ENCODE measurements around the gene NRAP. TPM values are rescaled to one million over a fixed set of nuclear protein-coding genes. Genes with fewer than 3 reads are reported as not detected.

Gene NRAP
- total RNA-seq, 1 experiment from 2014 or later = not detected

DNA sequence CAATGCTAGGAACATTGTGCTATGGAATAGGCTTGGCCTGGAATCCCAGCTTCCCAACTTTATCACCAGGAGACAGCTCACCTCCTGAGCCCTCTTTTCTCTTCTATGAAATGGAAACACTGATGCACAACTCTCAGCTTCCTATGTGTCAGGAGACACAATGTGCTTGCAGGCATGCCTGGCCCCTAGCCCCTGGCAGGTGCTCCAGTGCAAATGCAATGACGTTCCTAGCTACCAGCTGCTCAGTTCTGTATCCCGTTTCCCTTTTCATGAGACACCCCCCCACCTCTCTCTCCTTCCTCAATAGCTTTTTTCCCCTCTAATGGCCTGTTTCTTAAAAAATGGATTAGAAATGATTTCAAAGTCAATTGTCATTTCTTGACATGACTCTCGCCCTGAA lies 80.3 kb downstream of the NRAP start:
- no peak overlapping the region for H3K4me3 Mint-ChIP-seq (ENCODE audit: unreplicated experiment)
- TF ChIP-seq, protein P1, sequence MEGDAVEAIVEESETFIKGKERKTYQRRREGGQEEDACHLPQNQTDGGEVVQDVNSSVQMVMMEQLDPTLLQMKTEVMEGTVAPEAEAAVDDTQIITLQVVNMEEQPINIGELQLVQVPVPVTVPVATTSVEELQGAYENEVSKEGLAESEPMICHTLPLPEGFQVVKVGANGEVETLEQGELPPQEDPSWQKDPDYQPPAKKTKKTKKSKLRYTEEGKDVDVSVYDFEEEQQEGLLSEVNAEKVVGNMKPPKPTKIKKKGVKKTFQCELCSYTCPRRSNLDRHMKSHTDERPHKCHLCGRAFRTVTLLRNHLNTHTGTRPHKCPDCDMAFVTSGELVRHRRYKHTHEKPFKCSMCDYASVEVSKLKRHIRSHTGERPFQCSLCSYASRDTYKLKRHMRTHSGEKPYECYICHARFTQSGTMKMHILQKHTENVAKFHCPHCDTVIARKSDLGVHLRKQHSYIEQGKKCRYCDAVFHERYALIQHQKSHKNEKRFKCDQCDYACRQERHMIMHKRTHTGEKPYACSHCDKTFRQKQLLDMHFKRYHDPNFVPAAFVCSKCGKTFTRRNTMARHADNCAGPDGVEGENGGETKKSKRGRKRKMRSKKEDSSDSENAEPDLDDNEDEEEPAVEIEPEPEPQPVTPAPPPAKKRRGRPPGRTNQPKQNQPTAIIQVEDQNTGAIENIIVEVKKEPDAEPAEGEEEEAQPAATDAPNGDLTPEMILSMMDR (IDR thresholded peaks at IDR 0.05; ENCODE audit: unreplicated experiment) = no peak
- H3K27me3 Mint-ChIP-seq (ENCODE audit: insufficient read depth, unreplicated experiment) = peaks cover 47% of the 10 kb centered on the region
- H3K4me1 Mint-ChIP-seq (ENCODE audit: insufficient read depth, unreplicated experiment) = no peaks in the 10 kb centered on the region
- DNase-seq (ENCODE audit: unreplicated experiment) = no peak
- no peaks in the 10 kb centered on the region for H3K9me3 Mint-ChIP-seq (ENCODE audit: unreplicated experiment)
- H3K36me3 Mint-ChIP-seq (ENCODE audit: insufficient read depth, unreplicated experiment) = no peaks in the 10 kb centered on the region
- intact Hi-C loops (cut with micrococcal nuclease) = no loop called here
- ChIA-PET POLR2A (interaction anchor here (0.7 kb wide), 1 partner anchor 57 kb away, joined by 3 read pairs; no protein-coding TSS in a partner anchor), CTCF (interaction anchor here (0.7 to 2.1 kb wide), 2 partner anchors 21 to 128 kb away, joined by 3 to 9 read pairs; no protein-coding TSS in a partner anchor)
- BruUV-seq (replicated peaks) = no TSS peak
- H3K27ac Mint-ChIP-seq (ENCODE audit: low read depth, unreplicated experiment) = no peak overlapping the region

DNA sequence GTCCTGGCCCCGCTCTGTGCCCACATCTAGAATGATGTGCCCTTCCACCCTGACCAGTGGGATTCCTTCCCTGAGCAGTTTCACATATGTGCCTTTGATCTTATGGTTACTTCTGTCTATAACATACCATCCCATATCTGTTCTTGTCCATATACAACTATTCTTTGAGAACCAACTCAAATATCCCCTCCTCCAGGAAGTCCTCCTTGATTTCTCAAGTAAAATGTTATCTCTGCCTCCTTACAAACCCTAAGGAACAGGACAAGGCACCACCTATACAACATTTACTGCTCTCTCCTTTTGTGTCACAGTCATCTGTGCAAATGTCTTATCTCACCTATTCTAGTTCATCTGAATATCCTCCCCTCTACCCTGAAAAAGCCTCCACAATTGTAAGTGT lies 82.7 kb downstream of the NRAP start:
- H3K4me3 Mint-ChIP-seq (ENCODE audit: unreplicated experiment) = no peak overlapping the region
- no peaks in the 10 kb centered on the region for H3K4me1 Mint-ChIP-seq (ENCODE audit: insufficient read depth, unreplicated experiment)
- ChIA-PET CTCF (no interaction called here), POLR2A (no interaction called here)
- H3K27ac Mint-ChIP-seq (ENCODE audit: low read depth, unreplicated experiment) = no peak overlapping the region
- DNase-seq (ENCODE audit: unreplicated experiment) = no peak
- peaks cover 48% of the 10 kb centered on the region for H3K27me3 Mint-ChIP-seq (ENCODE audit: insufficient read depth, unreplicated experiment)
- intact Hi-C loops (cut with micrococcal nuclease) = no loop called here
- BruUV-seq (replicated peaks) = no TSS peak
- H3K9me3 Mint-ChIP-seq (ENCODE audit: unreplicated experiment) = no peaks in the 10 kb centered on the region
- TF ChIP-seq, protein P1 (IDR thresholded peaks at IDR 0.05; ENCODE audit: unreplicated experiment) = no peak
- H3K36me3 Mint-ChIP-seq (ENCODE audit: insufficient read depth, unreplicated experiment) = no peaks in the 10 kb centered on the region

DNA sequence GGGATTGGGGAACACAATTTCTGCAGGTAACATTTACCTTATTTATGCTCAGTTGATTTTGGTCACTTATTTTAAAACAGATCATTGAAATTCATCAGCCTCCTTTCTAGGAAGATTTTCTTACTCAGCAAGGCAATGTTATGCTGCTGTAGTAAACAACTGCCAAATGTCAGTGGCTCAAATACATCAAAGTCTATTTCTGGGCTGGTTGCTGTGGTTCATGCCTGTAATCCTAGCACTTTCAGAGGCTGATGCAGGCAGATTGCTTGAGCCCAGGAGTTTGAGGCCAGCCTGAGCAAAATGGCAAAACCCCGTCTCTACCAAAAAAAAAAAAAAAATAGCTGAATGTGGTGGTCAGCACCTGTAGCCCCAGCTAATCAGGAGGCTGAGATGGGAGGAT lies 85.1 kb downstream of the NRAP start:
- ChIA-PET CTCF (interaction anchor here (1.2 kb wide), 1 partner anchor 15 kb away, joined by 4 read pairs; no protein-coding TSS in a partner anchor), POLR2A (no interaction called here)
- H3K9me3 Mint-ChIP-seq (ENCODE audit: unreplicated experiment) = no peaks in the 10 kb centered on the region
- no peak for DNase-seq (ENCODE audit: unreplicated experiment)
- no peaks in the 10 kb centered on the region for H3K4me1 Mint-ChIP-seq (ENCODE audit: insufficient read depth, unreplicated experiment)
- intact Hi-C loops (cut with micrococcal nuclease) = no loop called here
- BruUV-seq (replicated peaks) = no TSS peak
- H3K27ac Mint-ChIP-seq (ENCODE audit: low read depth, unreplicated experiment) = no peak overlapping the region
- H3K4me3 Mint-ChIP-seq (ENCODE audit: unreplicated experiment) = no peak overlapping the region
- TF ChIP-seq, protein P1 (IDR thresholded peaks at IDR 0.05; ENCODE audit: unreplicated experiment) = no peak
- H3K36me3 Mint-ChIP-seq (ENCODE audit: insufficient read depth, unreplicated experiment) = no peaks in the 10 kb centered on the region
- H3K27me3 Mint-ChIP-seq (ENCODE audit: insufficient read depth, unreplicated experiment) = peaks cover 54% of the 10 kb centered on the region

DNA sequence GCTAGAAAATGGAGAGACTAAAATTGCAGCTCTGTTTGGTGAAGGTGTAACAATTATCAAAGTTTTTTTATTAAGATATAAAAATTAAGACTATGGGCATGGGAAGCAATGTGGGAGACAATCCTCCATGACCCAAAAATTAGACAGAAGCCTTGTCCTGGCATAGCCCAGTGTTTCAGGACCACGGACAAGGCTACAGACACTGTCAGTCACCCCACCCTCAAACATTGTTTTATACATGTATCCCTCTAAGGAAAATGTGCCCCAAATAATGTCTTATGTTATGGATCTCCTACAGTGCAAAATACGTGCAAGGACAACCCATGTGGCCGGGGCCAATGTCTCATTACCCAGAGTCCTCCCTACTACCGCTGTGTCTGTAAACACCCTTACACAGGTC lies 87.0 kb downstream of the NRAP start:
- intact Hi-C loops (cut with micrococcal nuclease) = no loop called here
- Mint-ChIP-seq H3K36me3 (ENCODE audit: insufficient read depth, unreplicated experiment) (no peaks in the 10 kb centered on the region), H3K27me3 (ENCODE audit: insufficient read depth, unreplicated experiment) (peaks cover 54% of the 10 kb centered on the region), H3K9me3 (ENCODE audit: unreplicated experiment) (no peaks in the 10 kb centered on the region), H3K27ac (ENCODE audit: low read depth, unreplicated experiment) (no peak overlapping the region), H3K4me1 (ENCODE audit: insufficient read depth, unreplicated experiment) (no peaks in the 10 kb centered on the region), H3K4me3 (ENCODE audit: unreplicated experiment) (no peak overlapping the region)
- POLR2A ChIA-PET = no interaction called here
- CTCF ChIA-PET = interaction anchor here (0.5 to 1.4 kb wide), 3 partner anchors 14 to 511 kb away, joined by 3 to 5 read pairs (median 4); no protein-coding TSS in a partner anchor
- DNase-seq (ENCODE audit: unreplicated experiment) = peak; percentile 62
- TF ChIP-seq, protein P1 (IDR thresholded peaks at IDR 0.05; ENCODE audit: unreplicated experiment) = no peak
- BruUV-seq (replicated peaks) = no TSS peak

Data from MCF 10A (cell line).